NCI-H748 treated with DMSO at 0.1 percent for 48 hours (cell line): ENCODE measurements around the gene EI24.

Experiments used
- DNase-seq: peaks from one replicate; lab custom pipeline; 2025; lab: John Stamatoyannopoulos, UW

The EI24 gene

GRCh38 chr11:125579811-125580210 lies 10.5 kb downstream of the EI24 start:
- DNase-seq, result no peak

- no peak for DNase-seq
These were observed 14.2 kb downstream of the EI24 start for GRCh38 chr11:125583496-125583895.

DNA sequence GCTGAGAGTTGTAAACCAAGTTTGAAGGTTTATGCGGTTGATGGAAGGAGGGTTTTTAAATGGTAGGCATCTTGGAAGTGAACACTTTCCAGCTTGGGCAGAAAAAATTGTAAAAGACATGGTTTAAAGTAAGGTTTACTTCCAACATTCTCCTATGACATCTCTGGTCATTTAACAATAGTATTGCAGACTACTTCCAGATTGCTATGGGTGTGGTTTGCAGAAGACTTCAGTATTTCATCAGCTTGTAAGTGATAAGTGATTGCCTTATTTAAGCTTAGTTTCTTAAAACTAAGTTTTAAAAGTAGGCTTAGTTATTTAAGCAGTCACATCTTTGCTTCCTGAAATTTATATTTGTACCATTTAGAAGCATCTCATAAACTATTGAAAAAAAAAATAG lies 16.2 kb downstream of the EI24 start:
- DNase-seq, result no peak

DNA sequence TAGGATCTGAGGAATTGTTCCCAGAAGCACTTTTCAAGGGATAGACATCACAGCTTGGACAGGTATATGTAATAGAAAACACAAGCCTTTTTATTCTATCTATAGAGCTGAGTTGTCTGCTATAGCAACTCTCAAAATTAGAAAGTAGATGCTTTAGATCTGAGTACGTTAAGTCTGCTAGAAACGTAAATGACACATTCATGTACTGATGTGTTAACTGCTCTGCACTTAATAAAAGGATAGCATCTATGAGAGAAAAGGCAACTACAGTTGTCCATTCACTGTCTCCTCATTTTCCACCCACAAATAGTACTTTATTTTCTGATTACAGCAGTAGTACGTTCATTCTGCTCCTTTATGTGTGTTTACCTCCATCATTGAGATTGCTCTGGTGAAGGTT lies 17.3 kb downstream of the EI24 start:
- DNase-seq, result no peak

DNA sequence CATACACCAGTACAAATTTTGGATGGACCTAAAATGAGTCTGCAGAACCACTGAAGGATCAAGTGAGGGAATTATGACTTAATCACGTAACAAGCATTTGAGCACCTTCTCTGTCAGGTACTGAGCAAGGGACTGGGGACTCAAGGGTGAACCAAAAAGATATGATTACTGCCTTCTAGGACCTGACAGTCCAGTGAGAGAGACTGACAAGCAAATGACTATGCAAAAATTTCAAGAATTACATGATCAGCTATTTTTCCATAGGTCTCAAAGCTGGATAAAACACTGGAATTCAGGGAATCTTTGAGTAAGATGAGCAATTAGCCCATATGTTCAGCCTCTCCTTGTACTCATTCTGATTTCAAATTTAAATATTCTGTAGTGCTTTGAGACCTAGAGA lies 18.2 kb downstream of the EI24 start:
- no peak for DNase-seq

- DNase-seq, result no peak
These were observed 19.2 kb downstream of the EI24 start for GRCh38 chr11:125588505-125588904.

GRCh38 chr11:125591649-125592304 lies 22.5 kb downstream of the EI24 start:
- DNase-seq, result no peak

DNA sequence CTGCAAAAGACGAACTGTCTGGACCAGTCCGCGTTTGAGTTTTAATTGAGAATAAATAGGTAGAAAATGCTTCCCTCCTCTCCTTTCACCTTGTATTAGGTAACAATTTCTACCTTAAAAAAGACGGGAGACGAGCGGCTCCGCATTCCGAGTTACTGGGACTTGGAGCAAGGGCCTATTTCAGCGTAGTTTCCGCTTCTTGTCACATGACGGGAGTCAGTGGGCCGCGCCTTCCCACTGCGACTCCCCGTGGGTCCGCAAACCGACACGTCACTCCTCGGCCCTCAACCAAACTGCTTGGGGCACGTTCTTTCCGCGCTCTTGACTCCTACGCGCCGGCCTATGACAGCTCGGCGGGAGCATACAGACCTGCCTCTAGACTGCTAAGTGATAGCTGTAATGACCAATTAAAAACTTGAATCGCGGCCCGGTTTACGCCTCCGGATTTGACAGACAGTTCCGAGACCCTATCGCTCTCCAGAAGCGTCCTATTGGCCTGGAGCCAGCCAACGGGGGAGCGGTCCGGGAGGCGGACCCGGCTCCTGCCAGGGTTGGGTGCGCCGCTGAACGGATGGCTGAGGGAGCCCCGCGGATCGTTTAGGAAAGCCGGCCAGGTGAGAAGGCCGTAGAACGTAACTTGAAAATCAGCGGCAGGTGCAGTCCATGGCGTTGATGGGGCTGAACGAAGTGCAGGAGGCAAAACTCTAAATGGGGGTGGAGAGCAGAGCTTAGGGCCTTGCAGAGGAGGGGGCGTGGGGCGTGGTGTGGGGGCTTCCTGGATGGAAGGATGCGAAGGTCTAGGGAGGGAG lies 23.2 kb downstream of the EI24 start, which contains the start of gene STT3A:
Gene STT3A, plus strand, starts transcription at position 548 of the 809 bp plus-strand sequence. CDS start 3,064 bp downstream, outside the sequence.
- peak; percentile 93 for DNase-seq

DNA sequence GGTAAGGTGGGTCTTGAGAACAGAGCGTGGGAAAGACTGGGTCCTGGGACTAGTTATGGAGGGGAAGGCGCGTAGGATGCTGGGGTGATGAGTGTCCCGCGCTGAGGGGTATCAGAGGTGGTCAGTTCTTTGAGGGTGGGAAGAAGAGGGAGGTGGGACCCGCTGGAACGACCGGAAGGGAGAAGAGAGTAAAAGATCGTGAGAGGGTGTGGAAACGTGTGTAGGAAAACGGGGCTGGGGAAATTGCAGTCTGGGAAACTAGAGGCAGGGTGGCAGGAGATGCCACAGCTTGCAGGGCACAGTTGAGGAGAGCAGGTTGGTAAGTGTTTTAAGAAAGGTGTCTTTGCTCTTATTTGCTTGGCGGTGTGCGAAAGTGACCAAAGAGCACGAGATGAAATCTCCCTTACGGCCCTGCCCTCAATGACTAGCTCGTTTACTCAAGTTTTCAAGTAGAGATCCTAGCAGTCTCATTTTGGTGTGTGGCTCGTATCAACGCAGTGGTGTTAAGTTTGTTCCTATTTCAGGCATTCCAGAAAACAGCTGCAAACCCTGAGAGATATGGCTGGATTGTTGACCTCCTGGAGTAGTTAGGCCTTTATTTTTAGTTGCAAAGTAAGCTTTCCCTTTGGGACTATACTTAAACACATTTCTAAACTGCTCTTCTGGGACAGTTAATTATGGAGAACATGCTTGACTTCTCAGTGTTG lies 24.0 kb downstream of the EI24 start:
- DNase-seq, result peak; percentile 39

DNA sequence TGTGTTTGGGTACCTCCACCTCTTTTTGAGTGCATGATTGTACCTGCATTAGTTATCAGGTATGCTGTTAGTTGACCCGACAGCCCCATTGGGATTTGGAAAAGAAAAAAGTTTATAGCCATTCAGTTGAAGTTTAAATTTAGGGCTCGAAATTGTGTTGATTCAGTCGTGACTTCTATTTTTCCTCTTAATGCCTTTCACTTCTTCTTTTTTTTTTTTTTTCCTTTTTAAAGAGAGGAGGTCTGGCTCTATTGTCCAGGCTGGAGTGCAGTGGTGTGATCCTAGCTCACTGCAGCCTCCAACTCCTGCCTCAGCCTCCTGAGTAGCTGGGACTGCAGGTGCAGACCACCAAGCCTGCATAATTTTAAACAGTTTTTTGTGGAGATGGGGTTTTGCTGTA lies 25.7 kb downstream of the EI24 start:
- no peak for DNase-seq

- no peak for DNase-seq
These were observed 31.4 kb downstream of the EI24 start for GRCh38 chr11:125600663-125601062.

DNA sequence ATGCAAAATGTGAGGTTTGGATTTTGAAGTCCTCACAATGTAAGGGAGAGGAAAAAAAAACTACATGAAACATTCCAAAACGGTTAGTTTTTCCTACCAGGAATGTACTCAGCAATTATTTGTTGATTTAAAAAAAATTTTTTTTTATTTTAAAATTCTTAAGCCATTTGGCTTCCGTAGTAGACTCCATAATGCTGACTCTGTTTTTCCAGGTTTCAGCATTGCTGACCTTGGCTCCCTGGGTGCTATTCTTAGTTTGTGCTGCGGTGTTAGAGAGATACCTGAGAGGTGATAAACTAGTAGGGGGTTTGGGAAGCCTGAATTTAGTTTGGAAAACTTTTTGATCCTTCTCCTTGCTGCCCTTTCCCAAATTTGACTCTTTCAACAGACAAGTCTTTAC lies 33.9 kb downstream of the EI24 start:
- DNase-seq, result no peak

DNA sequence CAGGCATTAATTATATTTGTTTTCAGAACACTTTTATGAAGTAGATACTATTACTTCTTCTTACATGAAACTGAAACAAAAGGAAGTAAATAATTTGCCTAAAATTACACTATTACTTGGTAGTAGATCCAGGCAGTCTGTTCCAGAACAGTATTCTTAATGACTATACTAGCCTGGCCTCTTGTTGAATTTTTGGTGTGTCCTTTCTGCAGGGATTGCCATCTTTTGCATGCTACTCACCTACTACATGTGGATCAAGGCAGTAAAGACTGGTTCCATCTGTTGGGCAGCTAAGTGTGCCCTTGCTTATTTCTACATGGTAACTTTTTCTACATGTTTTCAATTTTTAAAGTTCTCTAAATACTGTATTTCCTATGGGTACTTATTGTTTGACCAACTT lies 36.1 kb downstream of the EI24 start:
- DNase-seq, result no peak

DNA sequence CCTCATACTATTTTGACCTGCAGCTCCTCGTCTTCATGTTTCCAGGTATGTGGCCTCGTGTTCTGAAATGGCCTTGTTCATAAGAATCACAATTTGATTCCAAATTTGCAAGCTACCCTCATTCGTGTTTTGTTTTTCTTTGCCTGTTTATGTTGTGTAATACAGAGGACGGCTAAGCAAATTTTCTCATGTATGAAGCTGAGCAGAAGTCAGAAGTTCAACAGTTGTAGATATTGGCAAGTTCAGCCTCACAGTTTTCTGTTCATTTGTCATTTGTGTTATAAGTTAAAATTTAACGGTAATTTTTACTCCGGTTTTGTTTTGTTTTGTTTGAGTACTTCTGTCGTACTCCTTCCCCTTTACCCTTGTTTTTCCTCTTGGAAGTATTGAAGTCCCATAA lies 40.3 kb downstream of the EI24 start:
- no peak for DNase-seq

- DNase-seq, result no peak
These were observed 49.1 kb downstream of the EI24 start for GRCh38 chr11:125618383-125618782.

DNA sequence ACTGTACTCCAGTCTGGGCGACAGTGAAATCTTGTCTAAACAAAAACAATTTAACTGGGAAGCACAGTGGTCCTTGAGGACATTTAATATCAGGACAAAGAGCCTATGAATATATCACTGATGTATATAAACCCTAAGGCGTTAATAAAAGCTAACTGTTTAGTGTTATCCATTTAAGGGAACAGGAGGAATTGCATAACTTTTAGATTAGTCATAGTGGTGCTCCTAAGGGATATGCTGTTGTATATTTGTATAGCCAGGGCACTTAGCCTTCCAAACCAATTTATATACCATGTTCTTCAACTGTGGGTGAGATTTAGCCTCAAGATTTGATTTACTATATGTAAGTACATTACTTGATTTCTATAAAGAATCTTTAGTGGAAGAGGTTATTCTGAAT lies 52.7 kb downstream of the EI24 start:
- DNase-seq, result no peak

DNA sequence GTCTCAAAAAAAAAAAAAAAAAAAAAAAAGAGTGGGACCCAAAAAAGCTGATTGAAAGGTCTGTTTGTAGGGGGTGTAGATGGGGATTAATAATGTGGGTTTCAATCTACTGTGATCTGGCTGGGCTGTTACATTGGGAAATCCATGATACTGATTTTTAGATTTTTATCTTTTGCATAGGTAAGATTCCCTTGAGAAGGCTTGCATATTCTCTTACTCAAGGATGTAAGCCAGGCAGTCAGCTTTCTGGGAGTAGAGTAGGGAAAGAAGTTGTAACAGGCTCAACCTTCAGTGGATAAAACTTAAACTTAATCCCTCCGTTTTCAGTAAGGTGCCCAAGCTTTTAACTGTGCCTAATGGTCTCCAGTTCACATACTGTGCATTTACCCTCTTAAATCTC lies 53.8 kb downstream of the EI24 start:
- no peak for DNase-seq

DNA sequence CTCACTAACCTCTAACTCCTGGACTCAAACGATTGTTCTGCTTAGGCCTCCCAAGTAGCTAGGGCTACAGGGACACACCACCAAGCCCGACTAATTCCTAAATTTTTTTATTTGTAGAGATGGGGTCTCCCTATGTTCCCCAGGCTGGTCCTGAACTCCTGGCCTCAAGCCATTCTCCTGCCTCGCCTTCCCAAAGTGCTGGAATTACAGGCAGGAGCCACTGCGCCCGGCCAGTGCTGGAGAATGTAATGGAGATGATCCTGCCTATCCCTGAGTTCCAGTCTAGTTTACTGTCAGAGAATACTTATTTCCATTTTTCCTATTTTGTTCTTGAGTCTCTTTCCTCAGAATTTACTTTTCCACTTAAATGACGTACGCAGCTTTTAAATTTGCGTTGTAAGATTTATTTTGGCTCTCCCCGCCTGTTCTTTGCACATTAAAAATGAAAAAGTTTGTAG lies 55.5 kb downstream of the EI24 start, which contains the start of gene CHEK1:
Gene CHEK1, plus strand, starts transcription at position 408 of the 458 bp plus-strand sequence. CDS start 1,606 bp downstream, outside the sequence.
- DNase-seq, result no peak

DNA sequence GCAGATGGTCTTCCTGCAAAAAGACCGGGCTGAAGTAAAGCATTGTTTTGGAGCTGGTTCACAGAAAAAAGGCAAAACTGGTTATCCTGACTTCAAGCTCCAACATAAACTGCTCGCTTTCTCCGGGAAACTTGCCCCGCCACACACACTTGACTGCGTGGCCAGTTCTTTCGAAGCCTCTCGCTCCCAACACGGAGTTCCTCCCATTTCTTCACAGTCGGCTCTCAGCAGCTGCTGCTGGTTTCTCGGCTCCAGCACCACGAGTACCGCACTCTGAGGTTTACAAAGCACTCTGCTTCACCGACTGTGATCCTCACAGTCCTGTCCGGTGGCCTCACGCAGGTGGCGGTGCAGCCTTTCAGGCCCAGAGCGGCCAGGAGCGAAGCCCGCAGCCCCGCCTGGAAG lies 56.0 kb downstream of the EI24 start:
- no peak for DNase-seq

DNA sequence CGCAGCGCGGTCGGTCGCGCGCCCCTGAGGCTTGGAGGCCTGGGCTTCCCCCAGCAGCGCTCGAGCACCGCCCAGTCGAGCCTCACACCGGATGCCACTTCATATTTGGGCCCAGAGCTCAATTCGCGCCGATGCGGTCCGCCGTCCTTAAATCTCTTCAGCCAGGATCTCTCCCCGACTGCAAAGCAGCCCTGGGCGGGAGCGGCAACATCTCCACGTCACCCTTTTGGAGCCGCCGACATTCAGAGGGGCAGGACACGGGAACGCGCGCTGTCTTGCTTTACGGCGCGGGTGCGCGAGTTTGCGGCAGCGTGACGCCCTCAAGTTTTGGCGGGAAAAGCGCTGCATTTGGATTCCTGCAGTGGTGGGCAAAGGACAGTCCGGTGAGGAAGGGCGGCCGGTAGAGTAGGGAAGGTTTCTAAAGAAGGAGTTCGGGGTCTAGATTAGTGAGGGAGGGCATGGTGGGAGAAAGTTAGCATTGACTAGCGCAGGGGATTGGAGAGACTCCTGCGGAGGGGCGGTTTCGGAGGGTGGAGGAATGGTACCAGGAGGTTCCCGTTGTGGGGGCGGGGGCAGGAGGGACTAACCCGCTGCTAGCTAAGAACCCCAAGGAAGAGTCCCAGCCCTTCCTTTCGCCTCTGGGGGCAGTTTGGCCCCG lies 56.5 kb downstream of the EI24 start:
- peak; percentile 60 for DNase-seq

DNA sequence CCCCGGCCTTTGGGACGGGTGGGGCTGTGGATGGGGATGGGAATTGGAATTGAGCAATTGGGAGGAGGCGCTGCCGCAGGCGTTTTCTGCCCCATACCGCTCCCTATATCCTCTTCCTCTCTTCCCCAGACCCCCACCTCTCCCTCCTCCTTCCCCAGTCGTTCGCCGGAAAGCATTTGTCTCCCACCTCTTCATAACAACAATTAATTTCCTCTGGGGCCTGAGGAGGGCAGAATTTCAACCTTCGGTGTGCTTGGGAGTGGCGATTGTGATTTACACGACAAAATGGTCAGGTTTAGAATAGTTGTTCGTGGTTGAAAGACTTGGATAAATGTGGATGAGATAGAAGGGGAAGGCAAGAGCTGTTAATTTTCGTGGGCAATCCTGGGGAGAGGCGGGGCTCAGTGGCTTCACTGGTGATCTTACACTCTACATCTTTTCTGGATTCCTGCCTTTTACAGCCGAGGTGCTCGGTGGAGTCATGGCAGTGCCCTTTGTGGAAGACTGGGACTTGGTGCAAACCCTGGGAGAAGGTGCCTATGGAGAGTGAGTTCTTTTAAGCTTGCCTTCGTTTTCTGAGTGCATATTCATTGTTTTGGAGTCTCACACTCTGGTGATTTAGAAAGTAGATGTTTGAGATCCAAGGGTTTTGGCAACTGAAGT lies 57.1 kb downstream of the EI24 start:
- peak; percentile 59 for DNase-seq
